DOHH2 (cell line): ENCODE results near the gene RPS6KA2.
"Not testable (repeated sequence)": the region's sequence is repeated elsewhere in the genome, so short reads cannot be mapped to it uniquely, and the experiment has no call there.

Experiments used
- H3F3A ChIP-seq: fragments of 200-600 bp; sonication (generic), shearing (Covaris generic); 2 replicates; pipeline ENCODE4 v1.6.0; 2016; ENCODE audit warnings: antibody characterized with exemption, mild to moderate bottlenecking; ENCODE audit not compliant: control insufficient read depth, insufficient read depth
- H3K27ac ChIP-seq: fragments of 200-600 bp; sonication (generic); 2 replicates; pipeline ENCODE4 v1.5.1; 2014; ENCODE audit warnings: low read depth, mild to moderate bottlenecking, low read length, moderate library complexity
- H3K27me3 ChIP-seq: fragments of 200-600 bp; sonication (generic); 2 replicates; pipeline ENCODE4 v1.6.1; 2014; ENCODE audit warnings: mild to moderate bottlenecking, low read length, mixed read lengths; ENCODE audit not compliant: control insufficient read depth
- H3K36me3 ChIP-seq: fragments of 200-600 bp; sonication (generic); 2 replicates; pipeline ENCODE4 v1.6.1; 2014; ENCODE audit warnings: mild to moderate bottlenecking, low read length, moderate library complexity, mixed read lengths; ENCODE audit not compliant: control insufficient read depth
- H3K4me1 ChIP-seq: fragments of 200-600 bp; sonication (generic); 2 replicates; pipeline ENCODE4 v1.6.1; 2014; ENCODE audit warnings: mild to moderate bottlenecking, low read length, mixed read lengths; ENCODE audit not compliant: control insufficient read depth
- H3K4me2 ChIP-seq: fragments of 200-600 bp; sonication (generic); 2 replicates; pipeline ENCODE4 v1.6.0; 2014; ENCODE audit warnings: mild to moderate bottlenecking, low read length, moderate library complexity
- H3K4me3 ChIP-seq: fragments of 200-600 bp; sonication (generic); 2 replicates; pipeline ENCODE4 v1.5.1; 2014; ENCODE audit warnings: mild to moderate bottlenecking, low read length, mixed read lengths
- H3K79me2 ChIP-seq: fragments of 200-600 bp; sonication (generic); 2 replicates; pipeline ENCODE4 v1.6.1; 2014; ENCODE audit warnings: mild to moderate bottlenecking, low read length, mixed read lengths; ENCODE audit not compliant: control insufficient read depth
- H3K9me2 ChIP-seq: fragments of 200-600 bp; sonication (generic); replicated peaks from 2 replicates; pipeline ENCODE4 v1.6.1; 2014; ENCODE audit warnings: mild to moderate bottlenecking, low read length, mixed read lengths; ENCODE audit not compliant: control insufficient read depth
- H3K9me3 ChIP-seq: fragments of 200-600 bp; sonication (generic); 2 replicates; pipeline ENCODE4 v1.6.1; 2014; ENCODE audit warnings: antibody characterized with exemption, low read length, mixed read lengths; ENCODE audit not compliant: control insufficient read depth, insufficient read depth
- H4K20me1 ChIP-seq: fragments of 200-600 bp; sonication (generic); 2 replicates; pipeline ENCODE4 v1.6.0; 2014; ENCODE audit warnings: low read depth, mild to moderate bottlenecking, antibody characterized with exemption, low read length, moderate library complexity; ENCODE audit not compliant: control insufficient read depth, insufficient read depth
- EZH2phosphoT487 ChIP-seq: fragments of 200-600 bp; sonication (generic); IDR thresholded peaks from 2 replicates; pipeline ENCODE4 v1.6.1; 2017; ENCODE audit warnings: borderline replicate concordance, mild to moderate bottlenecking, antibody characterized with exemption, low read length, moderate library complexity, mixed read lengths
- TF ChIP-seq, protein P1 (sequence below): fragments of 200-600 bp; sonication (generic); IDR thresholded peaks from one replicate; pipeline ENCODE4 v1.5.1; 2014; ENCODE audit warnings: antibody characterized with exemption, mild to moderate bottlenecking, low read depth, low read length; ENCODE audit not compliant: poor library complexity, severe bottlenecking

The RPS6KA2 gene

GRCh38 chr6:166383802-166384363 is 243.2 kb downstream of the RPS6KA2 start:
- not testable (repeated sequence) for H3K36me3 ChIP-seq, H4K20me1 ChIP-seq, H3K27me3 ChIP-seq, H3K9me3 ChIP-seq, H3F3A ChIP-seq, H3K9me2 ChIP-seq
- Histone ChIP-seq H3K4me3 (peak overlapping the region; percentile 85), H3K79me2 (peaks cover 52% of the 10 kb centered on the region), H3K4me1 (peaks cover 27% of the 10 kb centered on the region), H3K27ac (peak overlapping the region; percentile 63), H3K4me2 (peak overlapping the region; percentile 93)
- TF ChIP-seq, protein P1, sequence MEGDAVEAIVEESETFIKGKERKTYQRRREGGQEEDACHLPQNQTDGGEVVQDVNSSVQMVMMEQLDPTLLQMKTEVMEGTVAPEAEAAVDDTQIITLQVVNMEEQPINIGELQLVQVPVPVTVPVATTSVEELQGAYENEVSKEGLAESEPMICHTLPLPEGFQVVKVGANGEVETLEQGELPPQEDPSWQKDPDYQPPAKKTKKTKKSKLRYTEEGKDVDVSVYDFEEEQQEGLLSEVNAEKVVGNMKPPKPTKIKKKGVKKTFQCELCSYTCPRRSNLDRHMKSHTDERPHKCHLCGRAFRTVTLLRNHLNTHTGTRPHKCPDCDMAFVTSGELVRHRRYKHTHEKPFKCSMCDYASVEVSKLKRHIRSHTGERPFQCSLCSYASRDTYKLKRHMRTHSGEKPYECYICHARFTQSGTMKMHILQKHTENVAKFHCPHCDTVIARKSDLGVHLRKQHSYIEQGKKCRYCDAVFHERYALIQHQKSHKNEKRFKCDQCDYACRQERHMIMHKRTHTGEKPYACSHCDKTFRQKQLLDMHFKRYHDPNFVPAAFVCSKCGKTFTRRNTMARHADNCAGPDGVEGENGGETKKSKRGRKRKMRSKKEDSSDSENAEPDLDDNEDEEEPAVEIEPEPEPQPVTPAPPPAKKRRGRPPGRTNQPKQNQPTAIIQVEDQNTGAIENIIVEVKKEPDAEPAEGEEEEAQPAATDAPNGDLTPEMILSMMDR = peak; percentile 28

DNA sequence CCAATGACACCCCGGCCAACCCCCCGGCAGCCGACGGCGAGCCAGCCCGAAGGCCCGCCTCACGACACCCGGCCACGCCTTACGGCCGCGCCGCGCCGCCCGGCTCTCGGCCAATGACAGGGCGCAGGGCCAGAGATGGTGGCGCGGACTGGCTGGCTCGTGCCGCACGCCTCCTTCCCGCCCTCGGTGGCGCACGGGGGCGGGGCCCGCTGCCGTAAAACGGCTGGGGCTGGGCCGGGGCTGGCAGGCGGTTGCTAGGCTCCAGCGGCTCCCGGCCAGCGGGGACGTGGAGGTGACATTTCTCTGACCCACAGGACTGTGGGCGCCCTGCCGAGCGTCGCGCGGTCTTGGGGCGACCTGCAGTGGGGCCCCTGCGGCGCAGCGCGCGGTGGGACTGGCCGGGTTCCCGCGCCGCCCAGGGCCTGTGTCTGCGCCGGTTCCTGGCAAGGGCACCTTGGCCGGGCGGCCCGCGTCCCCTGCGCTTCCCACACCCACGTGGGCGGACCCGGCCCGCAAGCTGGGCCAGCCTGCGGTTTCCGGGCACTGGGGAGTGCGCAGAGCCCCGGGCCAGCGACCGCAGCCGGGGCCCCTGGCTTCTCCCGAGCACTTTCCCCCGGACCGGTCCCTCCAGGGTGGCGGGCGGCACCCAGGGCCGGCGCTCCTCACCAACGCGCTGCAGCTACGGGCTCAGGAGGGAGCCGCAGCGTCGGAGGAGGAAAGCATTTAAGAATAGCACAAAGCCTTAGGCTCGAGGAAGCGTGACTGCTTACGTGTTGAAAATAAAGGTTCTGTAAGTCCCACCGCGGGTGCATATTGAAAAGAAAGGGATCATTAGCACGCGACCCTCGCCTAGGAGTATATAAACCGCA is 243.9 kb downstream of the RPS6KA2 start, which contains the start of gene MPC1:
MPC1 (minus strand) TSS at position 8 of the 869 bp plus-strand sequence. CDS start 64 bp downstream, outside the sequence.
- TF ChIP-seq EZH2phosphoT487 = no peak
- TF ChIP-seq, protein P1 = no peak
- Histone ChIP-seq H3F3A (peaks cover 4% of the 10 kb centered on the region; the same call in 1 of the 2 replicates), H3K36me3 (0 out of 2 replicates have a peak, but pooled peaks cover 3% of the 10 kb centered on the region), H3K9me3 (no peaks in the 10 kb centered on the region), H3K4me3 (peak within 1 kb of the TSS; percentile 85), H3K9me2 (no peaks in the 10 kb centered on the region), H3K27ac (peak within 1 kb of the TSS; percentile 63), H3K27me3 (no peaks in the 10 kb centered on the region), H3K4me1 (peaks cover 27% of the 10 kb centered on the region), H3K4me2 (peak within 1 kb of the TSS; percentile 99), H4K20me1 (no peaks in the 10 kb centered on the region), H3K79me2 (peaks cover 57% of the 10 kb centered on the region)

DNA sequence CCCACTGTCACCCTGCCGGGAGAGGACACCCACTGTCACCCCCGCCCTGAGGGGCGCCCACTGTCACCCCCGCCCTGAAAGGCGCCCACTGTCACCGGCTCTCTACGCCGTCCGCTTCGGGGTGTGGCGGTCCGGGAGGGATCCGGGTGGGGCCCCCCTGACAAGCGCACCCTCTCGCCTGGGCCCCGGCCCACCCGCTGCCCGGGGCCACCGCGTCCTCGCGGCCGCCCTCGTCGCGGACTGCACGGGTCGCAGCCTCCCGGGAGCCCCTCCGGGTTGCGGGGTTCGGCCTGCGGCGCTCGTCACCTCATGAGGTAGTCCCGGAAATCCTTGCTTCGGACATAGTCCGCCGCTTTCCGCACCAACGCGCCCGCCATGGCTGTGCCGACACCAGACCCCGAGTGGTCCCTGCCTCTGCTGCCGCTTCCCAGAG is 244.5 kb downstream of the RPS6KA2 start:
- peak overlapping the region; percentile 99 for H3K4me2 ChIP-seq
- H3K27me3 ChIP-seq = no peaks in the 10 kb centered on the region
- H4K20me1 ChIP-seq = no peaks in the 10 kb centered on the region
- H3K4me3 ChIP-seq = peak overlapping the region; percentile 85
- H3K79me2 ChIP-seq = peaks cover 64% of the 10 kb centered on the region
- H3K9me2 ChIP-seq = no peaks in the 10 kb centered on the region
- peaks cover 4% of the 10 kb centered on the region; the same call in 1 of the 2 replicates for H3F3A ChIP-seq
- H3K9me3 ChIP-seq = no peaks in the 10 kb centered on the region
- H3K36me3 ChIP-seq = 0 out of 2 replicates have a peak, but pooled peaks cover 3% of the 10 kb centered on the region
- peaks cover 27% of the 10 kb centered on the region for H3K4me1 ChIP-seq
- TF ChIP-seq EZH2phosphoT487 = no peak
- TF ChIP-seq, protein P1 = no peak
- H3K27ac ChIP-seq = peak overlapping the region; percentile 63
